ENCODE measurements around the gene COA5.

DNA sequence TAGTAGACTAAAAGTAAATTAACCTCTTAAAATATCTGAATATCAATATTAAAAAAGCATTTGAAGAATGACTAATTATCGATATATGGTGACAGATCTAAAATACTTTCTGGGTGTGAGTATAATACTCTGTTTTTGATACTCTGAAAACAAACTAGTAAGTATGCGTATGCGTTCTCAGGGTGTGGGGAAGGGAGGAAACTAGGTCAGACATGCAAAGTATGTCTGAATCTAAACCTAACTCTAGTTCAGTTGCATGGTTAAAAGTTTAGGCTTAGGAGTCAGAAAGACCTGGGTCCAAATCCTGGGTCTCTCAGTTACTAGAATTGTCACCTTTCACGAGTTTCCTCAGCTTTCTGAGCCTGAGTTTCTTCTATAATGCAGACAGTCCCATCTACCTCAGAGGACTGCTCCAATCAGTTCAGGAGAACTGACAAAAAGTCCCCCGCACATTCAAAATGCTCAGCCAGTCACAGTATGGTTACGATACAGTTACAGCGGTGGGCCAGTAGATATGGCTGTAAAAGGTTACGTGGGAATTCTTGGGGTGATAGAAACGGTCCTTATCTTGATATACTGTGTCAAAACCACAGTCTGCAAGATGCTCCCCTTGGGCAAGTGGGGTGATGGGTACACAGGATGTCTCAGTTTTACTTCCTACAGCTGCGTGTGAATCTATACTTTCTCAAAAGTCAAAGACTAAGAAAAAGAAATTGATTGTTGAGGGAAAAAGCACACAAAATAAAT, 29.3 kb upstream of the COA5 start:
- TF ChIP-seq EZH2 (IDR thresholded peaks at IDR 0.05) (no peak), EZH2phosphoT487 (IDR thresholded peaks at IDR 0.05) (no peak)
- TF ChIP-seq, protein P1, sequence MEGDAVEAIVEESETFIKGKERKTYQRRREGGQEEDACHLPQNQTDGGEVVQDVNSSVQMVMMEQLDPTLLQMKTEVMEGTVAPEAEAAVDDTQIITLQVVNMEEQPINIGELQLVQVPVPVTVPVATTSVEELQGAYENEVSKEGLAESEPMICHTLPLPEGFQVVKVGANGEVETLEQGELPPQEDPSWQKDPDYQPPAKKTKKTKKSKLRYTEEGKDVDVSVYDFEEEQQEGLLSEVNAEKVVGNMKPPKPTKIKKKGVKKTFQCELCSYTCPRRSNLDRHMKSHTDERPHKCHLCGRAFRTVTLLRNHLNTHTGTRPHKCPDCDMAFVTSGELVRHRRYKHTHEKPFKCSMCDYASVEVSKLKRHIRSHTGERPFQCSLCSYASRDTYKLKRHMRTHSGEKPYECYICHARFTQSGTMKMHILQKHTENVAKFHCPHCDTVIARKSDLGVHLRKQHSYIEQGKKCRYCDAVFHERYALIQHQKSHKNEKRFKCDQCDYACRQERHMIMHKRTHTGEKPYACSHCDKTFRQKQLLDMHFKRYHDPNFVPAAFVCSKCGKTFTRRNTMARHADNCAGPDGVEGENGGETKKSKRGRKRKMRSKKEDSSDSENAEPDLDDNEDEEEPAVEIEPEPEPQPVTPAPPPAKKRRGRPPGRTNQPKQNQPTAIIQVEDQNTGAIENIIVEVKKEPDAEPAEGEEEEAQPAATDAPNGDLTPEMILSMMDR (IDR thresholded peaks at IDR 0.05): no peak

Data from neural progenitor cell (in vitro differentiated cells).